GM19238 (cell line): ENCODE results near the gene VMP1.

Source experiments
- DNase-seq: peaks from one replicate; pipeline ENCODE4 v3.0.0; 2011; ENCODE audit warnings: low spot score; ENCODE audit not compliant: insufficient read length

VMP1 gene

DNA sequence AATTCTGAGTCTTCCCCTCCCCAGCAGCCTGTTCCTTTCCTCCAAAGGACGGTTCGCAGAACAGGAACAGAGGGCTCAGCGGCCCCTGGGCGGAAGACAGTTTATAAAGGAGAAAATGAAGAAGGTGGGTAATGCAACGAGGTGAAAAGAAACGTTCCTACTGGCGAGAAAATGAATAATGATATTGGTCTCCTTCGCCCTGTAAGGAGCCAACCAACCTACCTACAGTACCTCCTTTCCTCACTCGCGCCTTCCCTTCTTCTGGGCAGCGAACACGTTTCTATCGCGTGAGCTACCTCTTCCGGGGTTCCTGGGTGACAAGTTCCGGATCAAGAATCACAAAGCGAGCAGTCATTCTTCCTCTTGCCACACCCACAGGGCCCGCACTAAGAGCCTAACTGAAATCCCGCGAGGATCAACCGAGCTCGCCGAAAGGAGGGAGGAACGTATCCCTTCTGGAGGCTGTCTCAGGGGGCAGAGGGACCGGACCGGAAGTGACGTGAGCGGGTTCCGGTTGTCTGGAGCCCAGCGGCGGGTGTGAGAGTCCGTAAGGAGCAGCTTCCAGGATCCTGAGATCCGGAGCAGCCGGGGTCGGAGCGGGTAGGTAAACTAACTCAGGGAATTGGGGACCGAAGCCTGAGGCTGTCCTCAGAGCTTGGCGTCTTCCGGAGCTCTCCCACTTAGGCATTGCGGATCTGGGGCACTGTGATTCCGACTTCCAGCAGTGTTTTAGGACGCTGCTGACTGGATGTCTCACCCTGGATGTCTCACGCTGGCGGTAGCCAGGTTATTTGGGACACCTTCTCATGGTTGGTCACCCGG lies at the start of gene VMP1, which contains the start of gene PTRH2:
TSS of gene VMP1 (plus strand) at position 506 of the 822 bp plus-strand sequence. CDS start 23,793 bp downstream, outside the sequence.
TSS of gene PTRH2 (minus strand) at position 282 of the 822 bp plus-strand sequence. CDS start 9,452 bp downstream, outside the sequence.
- DNase-seq, result peak; percentile 92

DNA sequence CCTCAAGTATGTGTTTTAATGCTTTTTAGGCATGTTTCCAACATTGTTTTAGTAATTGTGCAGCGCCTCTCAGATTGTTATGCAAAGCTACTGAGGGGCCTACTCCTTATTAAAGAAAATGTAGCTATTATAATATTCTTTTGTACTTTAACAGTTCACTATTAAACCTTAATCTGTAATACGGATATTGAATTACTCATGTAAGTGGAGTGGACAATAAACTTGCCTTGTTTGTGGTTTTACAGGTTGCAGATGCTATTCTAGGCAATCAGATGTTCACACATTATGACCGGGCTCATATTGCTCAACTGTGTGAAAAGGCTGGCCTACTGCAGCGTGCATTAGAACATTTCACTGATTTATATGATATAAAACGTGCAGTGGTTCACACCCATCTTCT lies 41.2 kb upstream of the VMP1 start:
- no peak for DNase-seq

GRCh38 chr17:59668816-59669215 lies 38.6 kb upstream of the VMP1 start:
- DNase-seq, result no peak

GRCh38 chr17:59669411-59669810 lies 38.0 kb upstream of the VMP1 start:
- peak; percentile 10 for DNase-seq

DNA sequence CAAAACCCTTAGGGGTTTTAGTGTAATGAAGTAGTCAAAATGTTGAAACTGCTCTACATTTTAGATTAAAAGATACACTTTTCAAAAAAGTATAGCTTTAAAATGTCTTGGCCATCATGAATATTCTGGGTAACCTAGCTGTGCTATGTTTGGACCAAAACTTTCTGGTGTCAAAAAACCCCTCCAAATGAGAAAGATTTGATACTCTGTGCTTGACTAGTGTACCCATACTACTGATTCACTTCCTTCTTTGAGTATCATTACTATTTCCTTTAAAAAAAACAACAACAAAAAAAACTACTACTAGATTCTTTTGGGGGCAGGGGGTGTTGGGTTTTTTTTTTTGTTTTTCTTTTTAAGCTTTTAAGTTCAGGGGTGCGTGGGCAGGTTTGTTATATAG lies 37.5 kb upstream of the VMP1 start:
- no peak for DNase-seq

GRCh38 chr17:59671386-59671785 lies 36.1 kb upstream of the VMP1 start:
- DNase-seq, result no peak

- no peak for DNase-seq
Measured at GRCh38 chr17:59675231-59675630, 32.2 kb upstream of the VMP1 start.

- no peak for DNase-seq
Measured at GRCh38 chr17:59676716-59677115, 30.7 kb upstream of the VMP1 start.

DNA sequence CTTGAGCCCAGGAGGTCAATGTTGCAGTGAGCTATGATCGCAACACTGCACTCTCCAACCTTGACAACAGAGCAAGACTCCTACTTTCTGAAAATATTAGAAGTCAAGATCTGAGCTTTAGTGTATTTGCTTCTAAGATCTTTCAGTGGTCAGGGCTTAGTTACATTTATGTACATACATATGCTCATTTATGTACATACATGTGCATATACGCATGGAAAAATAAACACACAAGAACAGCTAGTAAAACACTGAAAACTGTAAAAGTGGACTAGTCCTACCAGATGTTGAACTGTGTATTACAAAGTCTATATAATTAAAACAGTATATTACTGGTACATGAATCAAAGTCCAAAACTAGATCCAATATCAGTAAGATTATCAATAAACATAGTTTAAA lies 28.5 kb upstream of the VMP1 start:
- DNase-seq, result no peak

DNA sequence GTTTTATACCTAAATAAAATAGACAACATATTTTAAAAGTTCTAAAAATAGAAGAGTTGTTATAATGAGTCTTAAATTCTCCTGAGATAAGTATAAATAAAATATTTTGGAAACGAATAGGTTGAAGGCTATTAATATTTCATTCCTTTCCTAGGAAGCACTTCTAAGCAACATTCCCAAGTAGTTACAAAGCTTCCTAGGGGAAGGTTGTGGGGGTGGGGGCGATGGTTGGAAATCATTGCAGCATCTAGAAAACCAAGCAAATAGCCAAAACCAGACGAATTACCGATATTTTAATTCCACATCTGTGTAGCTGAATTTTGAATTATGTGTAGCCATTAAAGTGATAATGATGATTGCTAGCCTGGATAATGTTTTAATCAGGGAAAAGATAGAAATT lies 27.1 kb upstream of the VMP1 start:
- no peak for DNase-seq

DNA sequence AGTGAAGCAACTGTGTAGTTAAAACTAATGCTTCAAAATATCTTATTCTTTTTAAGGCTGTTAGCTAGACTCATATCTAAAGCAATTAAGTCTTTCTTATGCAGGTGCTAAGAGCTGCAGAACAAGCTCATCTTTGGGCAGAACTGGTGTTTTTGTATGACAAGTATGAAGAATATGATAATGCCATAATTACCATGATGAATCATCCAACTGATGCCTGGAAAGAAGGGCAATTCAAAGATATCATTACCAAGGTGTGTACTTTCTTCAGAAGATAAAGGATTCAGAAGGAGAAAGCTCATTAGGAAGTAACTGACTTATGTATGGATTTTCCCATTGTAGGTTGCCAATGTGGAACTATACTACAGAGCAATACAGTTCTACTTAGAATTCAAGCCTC lies 24.2 kb upstream of the VMP1 start:
- DNase-seq, result no peak

DNA sequence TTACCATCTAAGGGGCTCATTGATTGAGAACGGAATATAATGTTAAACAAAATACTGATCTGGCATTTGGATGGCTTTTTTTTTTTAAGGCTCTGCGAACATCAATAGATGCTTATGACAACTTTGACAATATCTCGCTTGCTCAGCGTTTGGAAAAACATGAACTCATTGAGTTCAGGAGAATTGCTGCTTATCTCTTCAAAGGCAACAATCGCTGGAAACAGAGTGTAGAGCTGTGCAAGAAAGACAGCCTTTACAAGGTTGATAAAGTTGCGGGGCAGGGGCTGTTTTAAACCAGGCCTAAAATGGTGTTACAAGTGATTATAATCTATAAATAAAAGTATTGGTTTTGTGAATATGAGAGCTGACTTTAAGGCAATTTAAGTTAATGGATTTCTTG lies 22.5 kb upstream of the VMP1 start:
- no peak for DNase-seq

GRCh38 chr17:59688008-59688407 lies 19.4 kb upstream of the VMP1 start:
- DNase-seq, result no peak

DNA sequence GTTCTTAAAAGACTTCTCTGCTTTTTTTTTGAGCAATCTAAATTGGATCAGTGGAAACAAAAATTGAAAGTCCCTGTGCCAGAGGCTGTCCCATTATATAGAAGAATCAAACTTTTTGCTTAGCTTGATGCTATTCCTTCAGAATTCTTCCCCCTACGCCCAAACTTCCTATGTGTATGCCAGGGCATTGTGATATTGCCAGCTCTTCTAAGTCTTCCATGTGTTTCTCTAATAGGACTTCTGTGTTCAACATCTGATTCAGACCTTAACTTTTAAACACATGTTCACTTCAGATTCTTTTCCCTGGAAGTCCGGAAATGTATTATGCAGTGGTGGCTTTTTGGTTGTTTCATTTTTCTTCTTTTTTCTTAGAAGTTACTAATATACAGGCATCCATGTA lies 19.0 kb upstream of the VMP1 start:
- no peak for DNase-seq

GRCh38 chr17:59693582-59693981 lies 13.9 kb upstream of the VMP1 start:
- DNase-seq, result no peak

- DNase-seq, result no peak
Measured at GRCh38 chr17:59694344-59694743, 13.1 kb upstream of the VMP1 start.

DNA sequence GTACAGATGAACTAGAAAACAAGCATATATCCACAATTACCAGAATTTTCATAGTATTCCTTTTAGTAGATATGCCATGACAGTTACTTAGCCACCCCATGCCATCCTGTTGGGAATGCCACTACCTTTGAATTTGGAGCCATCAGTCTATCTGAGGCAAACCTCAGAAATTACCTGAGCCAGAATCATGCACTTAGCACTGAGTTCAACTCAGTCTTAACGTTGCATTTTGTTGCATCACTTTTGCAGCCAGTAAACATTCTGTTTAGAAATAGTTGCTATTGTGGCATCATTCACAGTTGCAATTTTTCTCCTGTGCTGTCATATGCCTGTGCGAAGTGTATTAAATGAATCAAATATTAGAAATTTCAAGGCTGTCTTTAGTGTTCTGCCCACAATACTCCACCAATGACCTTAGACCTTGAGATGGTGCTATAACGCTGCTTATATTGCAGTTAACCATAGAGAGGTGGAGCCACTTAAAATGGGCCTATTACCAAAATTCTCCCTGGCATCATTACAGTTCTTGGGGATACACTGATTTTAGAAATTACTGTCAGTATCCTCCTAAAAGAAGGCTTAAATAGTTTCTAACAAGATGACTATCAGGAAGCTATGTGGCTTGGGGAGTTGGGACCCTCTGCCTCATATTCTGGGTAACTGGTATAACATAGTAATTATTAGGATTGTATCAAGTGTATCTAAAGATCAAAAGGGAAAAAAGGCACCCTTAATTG lies 11.3 kb upstream of the VMP1 start:
- no peak for DNase-seq

GRCh38 chr17:59696682-59697277 lies 10.7 kb upstream of the VMP1 start:
- no peak for DNase-seq

- DNase-seq, result no peak
Measured at GRCh38 chr17:59698143-59698542, 9.3 kb upstream of the VMP1 start.

GRCh38 chr17:59699218-59699617 lies 8.2 kb upstream of the VMP1 start:
- DNase-seq, result no peak

DNA sequence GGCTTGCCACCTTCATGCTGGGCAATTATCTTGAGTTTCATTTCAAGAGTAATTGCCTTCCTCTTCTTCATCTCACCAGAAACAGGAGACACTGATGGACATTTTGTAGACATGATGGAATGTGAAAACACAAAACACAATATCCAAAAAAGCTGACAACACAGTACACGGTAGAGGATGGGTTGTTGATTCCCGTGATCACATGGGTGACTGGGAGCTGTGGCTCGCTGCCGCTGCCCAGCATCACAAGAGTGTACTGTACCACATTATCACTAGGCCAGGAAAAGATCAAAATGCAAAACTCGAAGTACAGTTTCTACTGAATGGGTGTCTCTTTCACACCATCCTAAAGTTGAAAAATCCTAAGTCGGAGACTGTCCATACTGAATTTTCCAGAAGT lies 7.7 kb upstream of the VMP1 start:
- no peak for DNase-seq

DNA sequence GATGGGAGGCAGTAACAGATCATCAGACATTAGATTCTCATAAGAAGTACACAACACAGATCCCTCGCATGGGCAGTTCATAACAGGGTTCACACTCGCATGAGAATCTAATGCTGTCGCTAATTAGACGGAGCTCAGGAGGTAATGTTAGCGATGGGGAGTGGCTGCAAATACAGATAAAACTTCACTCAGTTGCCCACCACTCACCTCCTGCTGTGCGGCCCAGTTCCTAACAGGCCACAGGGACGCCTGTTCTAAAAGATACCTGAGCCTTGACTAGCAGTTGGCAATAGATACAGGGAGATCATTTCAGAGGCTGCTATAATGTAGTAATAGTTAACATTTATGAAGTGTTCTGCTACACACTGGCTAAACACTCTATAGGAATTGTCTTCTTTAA lies 5.2 kb upstream of the VMP1 start:
- DNase-seq, result no peak
